NCI-H1092 (cell line): Measurements from ENCODE around the gene LDHD.
"Not testable (repeated sequence)": the region's sequence is repeated elsewhere in the genome, so short reads cannot be mapped to it uniquely, and the experiment has no call there.

Experiments
- DNase-seq: peaks from one replicate; lab custom pipeline; 2025; lab: John Stamatoyannopoulos, UW

LDHD gene

GRCh38 chr16:75116081-75116910, at the start of gene LDHD:
Gene LDHD (minus strand): TSS chr16:75116780. CDS start chr16:75116720, 60 bp downstream.
- no peak for DNase-seq

DNA sequence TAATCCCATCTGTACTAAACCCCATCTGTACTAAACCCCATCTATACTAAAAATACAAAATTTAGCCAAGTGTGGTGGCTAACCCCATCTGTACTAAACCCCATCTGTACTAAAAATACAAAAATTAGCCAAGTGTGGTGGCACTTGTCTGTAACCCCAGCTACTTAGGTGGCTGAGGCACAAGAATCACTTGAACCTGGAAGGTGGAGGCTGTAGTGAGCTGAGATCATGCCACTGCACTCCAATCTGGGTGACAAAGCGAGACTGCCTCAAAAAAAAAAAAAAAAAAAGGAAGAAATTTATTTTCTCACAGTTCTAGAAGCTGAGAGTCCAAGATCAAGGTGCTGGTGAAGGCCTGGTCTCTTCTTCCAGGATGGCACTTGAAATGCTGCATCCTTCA, 43.8 kb upstream of the LDHD start:
- no peak for DNase-seq

DNA sequence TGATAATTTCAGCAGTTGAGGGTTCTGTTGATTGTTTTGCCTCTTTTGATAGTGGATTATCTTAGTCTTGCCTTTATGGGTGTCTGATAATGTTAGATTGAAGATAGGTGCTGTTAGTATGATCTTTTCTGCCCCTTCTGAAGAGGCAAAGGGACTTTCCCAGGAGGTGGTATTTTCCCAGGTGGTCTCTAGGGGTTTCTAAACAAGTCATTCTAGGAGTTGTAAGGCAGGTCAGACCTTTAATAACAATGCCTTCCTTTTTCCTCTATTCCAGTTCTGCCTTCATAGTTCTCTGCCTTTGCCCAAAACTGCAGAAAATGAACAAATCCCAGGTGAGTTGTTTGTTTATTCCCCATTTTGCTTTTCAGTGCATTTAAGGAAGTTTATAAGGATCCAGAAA, 36.1 kb upstream of the LDHD start:
- no peak for DNase-seq

DNA sequence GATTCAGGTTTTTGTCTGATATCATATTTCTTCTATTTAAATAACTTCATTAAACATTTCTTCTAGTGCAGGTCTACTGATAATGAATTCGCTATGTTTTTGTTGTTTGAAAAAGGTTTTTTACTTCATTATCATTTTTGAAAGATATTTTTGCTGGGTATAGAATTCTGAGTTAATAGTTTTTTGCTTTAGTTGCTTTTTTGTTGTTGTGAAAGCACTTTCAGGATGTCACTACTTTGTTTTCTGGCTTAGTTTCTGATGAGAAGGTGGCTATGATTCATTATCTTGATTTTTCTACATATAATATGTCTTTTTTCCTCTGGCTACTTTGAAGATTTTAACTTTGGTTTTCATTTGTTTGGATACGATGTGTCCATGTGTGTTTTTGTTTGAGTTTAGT, 35.2 kb upstream of the LDHD start:
- no peak for DNase-seq

DNA sequence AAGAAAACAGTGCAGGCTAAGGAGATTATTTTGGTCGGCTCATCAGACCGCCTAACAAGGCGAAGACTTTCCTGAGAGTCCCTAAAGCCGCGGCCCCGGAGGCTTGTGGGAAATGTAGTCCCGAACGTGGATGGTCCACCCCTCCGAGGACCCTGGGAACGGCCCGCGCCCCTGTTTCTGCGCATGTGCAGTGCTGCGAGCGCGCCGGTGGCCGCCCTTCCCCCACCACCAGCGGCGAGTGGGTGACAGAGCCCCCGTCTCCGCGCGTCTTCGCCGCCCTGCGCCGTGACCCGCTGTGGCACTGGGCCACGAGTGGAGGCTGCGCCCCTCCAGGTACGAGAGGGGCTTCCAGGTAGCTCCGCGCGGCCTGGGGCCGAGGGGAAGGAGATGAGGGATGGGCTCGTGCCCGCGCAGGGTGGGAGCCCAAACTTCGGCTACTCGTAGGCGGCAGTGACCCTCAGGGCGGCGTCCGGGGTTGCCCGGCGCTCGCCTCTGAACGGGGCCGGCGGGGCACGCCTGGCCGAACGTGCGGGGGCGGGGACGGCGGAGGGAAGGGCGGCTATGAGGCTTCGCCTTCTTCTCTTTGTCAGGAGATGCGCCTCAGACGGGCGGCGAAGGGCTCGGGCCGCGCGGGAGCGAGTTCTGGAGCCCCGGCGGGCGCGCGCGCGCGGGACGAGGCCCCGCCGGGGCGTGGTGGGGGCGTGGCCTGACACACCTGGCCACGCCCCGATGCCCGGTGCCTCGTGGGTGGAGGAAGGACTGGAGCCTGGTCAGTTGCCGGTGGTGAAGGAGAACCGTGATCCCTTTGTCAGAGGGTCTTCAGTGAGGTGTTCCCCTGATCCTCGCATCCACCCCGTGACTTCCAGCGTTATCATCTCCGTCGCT, 32.0 kb upstream of the LDHD start, which contains the start of gene ZFP1:
Gene ZFP1, plus strand, starts transcription at position 214 of the 885 bp plus-strand sequence. CDS start 4,428 bp downstream, outside the sequence.
- DNase-seq: peak; percentile 93

DNA sequence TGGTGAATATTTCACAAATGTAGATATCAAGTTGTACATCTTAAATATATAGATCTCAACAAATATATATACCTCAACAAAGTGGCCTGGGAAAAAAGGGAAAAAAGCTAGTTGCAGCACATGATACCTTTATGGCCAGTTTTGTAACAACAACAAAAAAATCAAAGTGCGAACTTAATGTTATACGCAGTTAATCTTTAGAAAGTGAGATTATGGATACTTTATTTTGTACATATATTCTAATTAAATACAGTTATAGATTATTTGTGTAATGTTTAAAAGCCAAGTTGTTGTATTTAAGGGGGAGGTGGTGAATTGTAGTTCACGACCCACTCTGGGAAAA, 31.4 kb upstream of the LDHD start:
- no peak for DNase-seq

- DNase-seq: no peak
Observed at GRCh38 chr16:75143941-75144340, 27.4 kb upstream of the LDHD start.

DNA sequence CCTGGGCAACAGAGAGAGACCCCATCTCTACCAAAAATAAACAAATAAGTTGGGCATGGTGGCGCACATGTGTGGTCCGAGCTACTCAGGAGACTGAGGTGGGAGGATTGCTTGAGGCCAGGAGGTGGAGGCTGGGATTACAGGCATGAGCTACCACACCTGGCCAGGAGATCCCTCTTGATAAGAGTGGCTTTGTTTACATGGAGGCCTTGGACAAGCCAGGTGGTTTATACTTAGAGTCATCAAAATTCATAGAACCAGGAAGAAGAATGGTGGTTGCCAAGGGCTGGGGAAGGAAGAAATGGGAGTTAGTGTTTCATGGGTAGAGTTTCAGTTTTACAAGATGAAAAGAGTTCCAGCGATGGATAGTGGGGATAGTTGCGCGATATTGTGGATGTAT, 22.9 kb upstream of the LDHD start:
- DNase-seq: no peak

DNA sequence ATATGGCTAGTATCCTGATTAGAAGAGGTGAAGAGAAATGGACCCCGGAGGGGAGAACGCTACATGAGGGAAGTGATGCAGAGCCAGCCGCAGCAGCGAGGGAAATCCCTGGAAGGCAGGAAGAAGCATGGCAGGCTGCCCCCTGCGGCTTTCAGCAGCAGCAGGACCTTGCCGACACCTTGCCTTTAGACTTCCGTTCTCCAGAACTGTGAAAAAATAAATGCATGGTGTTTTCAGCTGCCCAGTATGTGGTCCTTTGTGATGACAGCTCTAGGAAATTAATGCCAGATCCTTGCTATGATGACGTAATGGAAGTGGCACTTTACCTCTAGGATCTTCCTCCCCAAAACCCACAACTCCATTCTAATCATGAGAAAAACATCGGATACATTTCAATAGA, 22.1 kb upstream of the LDHD start:
- no peak for DNase-seq

DNA sequence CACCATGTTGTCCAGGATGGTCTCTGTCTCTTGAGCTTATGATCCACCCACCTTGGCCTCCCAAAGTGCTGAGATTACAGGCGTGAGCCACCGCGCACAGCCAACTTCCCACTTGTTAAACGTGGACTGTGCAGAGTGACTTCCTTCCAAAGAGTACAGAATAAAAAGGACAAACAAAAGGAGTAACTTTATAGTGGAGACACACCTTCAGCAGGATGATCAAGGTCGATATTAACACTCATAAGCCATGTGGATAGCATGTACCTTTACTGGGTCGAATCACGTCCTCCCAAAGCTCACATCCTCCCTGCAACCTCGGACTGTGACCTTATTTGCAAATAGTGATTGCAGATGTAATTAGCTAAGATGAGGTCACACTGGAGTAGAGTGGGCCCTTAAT, 21.7 kb upstream of the LDHD start:
- DNase-seq: no peak

DNA sequence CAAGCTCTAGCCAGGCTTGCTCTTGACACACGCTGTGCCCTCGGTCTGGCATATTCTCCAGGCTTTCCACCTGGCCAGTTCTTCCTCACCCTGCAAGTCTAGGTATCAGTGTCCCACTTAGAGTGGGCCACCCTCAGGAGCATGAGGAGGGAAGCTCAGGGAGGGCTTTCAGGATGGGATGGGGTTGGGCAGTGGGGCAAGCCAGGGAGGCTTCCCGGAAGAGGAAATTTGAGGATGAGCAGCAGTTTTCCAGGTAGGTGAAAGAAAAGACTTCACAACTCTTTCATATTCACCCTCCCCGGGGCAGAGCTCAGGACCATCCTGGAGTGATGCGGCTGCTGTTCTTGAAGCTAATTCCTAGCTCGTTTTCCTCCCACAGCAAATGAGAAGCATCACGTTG, 14.5 kb upstream of the LDHD start:
- no peak for DNase-seq

DNA sequence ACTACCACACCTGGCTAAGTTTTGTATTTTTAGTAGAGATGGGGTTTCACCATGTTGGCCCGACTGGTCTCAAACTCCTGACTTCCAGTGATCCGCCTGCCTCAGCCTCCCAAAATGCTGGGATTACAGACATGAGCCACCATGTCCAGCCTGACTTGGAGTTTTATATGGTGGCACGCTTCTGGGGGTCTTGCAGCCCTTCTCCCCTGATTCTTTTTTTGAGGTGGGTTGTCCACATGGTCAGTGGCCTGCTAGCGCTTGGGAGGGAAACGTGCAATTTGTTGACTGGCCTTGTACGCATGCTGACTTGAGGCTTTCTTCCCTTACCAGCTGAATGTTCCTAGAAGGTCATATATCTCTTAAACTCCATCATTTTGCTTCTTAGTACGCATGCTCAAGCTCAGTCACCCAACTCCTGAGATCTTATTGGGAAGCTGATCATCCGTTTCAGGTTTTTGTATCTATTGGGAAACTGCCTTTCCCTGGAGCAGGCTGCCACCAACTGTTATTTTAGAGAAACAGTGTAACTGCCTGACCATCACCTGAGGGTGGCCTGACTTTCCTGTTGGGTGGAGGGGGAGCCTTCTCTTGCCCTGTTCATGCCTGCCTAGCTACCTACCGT, 13.7 kb upstream of the LDHD start:
- no peak for DNase-seq

- DNase-seq: not testable (repeated sequence)
Observed at GRCh38 chr16:75129421-75130149, 13.0 kb upstream of the LDHD start.

- DNase-seq: no peak
Observed at GRCh38 chr16:75127713-75128415, 11.3 kb upstream of the LDHD start.

GRCh38 chr16:75122609-75123008, 6.0 kb upstream of the LDHD start:
- no peak for DNase-seq

DNA sequence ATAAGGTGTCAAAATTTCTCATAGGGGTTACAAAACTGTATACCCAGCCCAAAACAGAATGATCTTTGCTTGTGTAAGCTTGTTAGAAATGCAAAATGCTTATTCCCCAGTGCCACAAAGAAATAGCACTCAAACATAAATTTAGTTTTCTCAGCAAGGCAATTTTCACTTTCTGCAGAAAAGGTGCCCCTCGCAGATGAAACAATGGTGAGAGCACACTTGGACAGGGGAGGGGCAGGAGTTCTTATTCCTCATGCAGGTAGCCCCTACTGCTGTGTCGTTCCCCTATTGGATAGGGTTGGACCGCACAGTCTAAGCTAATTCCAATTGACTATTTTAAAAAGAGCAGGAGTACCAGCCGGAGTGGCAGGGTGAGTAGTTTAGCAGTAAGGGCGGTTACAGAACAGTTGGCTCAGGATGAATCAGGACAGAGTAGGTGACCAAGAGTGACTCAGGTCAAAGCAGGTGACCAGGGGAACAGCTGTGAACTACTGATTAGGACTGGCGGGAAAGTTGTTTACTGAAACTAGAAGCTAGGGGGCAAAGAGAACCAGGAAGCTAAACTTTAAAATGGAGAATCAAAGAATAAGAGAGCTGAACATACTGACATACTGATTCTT, 5.5 kb upstream of the LDHD start:
- DNase-seq: no peak

DNA sequence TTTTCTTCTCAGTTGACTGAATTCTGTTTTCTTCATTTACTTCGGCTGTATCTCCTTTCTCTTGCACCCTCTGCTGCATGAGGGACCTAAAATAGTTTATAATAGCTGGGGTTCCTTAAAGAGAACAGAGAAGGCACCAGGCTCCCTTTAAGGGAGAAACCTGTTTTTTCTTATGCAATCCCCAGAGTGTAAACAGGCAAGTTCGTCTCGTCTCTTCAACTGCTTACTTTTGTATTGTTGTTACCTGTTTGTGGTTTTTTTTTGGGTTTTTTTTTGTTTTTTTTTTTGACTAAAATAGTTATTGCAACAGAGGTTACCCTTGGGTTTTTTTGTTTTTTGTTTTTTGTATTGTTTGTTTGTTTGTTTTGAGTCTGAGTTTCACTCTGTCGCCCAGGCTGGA, 3.7 kb upstream of the LDHD start:
- DNase-seq: no peak

GRCh38 chr16:75118943-75119539, 2.5 kb upstream of the LDHD start:
- no peak for DNase-seq

- no peak for DNase-seq
Observed at GRCh38 chr16:75116911-75117245, 298 bp upstream of the LDHD start.

- DNase-seq: no peak
Observed at GRCh38 chr16:75114946-75115825, 1.4 kb downstream of the LDHD start.
